KMS-11 (cell line): ENCODE data around the gene C9orf78.

Source experiments
- H2AFZ ChIP-seq: fragments of 200-600 bp; sonication (generic); 2 replicates; pipeline ENCODE4 v1.6.1; 2016; ENCODE audit warnings: antibody characterized with exemption, mixed run types, low read depth
- H3K27ac ChIP-seq: fragments of 200-600 bp; sonication (generic); 2 replicates; pipeline ENCODE4 v1.6.1; 2016; ENCODE audit warnings: mild to moderate bottlenecking, mixed run types
- H3K27me3 ChIP-seq: fragments of 200-600 bp; sonication (generic); 2 replicates; pipeline ENCODE4 v1.6.1; 2017; ENCODE audit warnings: mild to moderate bottlenecking, low read depth, mixed run types, moderate library complexity; ENCODE audit not compliant: insufficient read depth
- H3K36me3 ChIP-seq: fragments of 200-600 bp; sonication (generic); 2 replicates; pipeline ENCODE4 v1.6.1; 2017; ENCODE audit warnings: mild to moderate bottlenecking, mixed run types; ENCODE audit not compliant: insufficient read depth
- H3K4me1 ChIP-seq: fragments of 200-600 bp; sonication (generic); 2 replicates; pipeline ENCODE4 v1.6.1; 2016; ENCODE audit warnings: mild to moderate bottlenecking, low read depth, mixed run types; ENCODE audit not compliant: poor library complexity, severe bottlenecking
- H3K4me2 ChIP-seq: fragments of 200-600 bp; sonication (generic); 2 replicates; pipeline ENCODE4 v1.7.0; 2016; ENCODE audit warnings: mild to moderate bottlenecking, mixed run types
- H3K4me3 ChIP-seq: fragments of 200-600 bp; sonication (generic); IDR thresholded peaks from 2 replicates; pipeline ENCODE4 v1.6.1; 2017; ENCODE audit warnings: low read depth, low read length, mixed read lengths; ENCODE audit not compliant: insufficient read depth
- H3K79me2 ChIP-seq: fragments of 200-600 bp; sonication (generic); 2 replicates; pipeline ENCODE4 v1.6.1; 2016; ENCODE audit warnings: low read depth, mixed run types; ENCODE audit not compliant: insufficient read depth
- H3K9ac ChIP-seq: fragments of 200-600 bp; sonication (generic); 2 replicates; pipeline ENCODE4 v1.6.1; 2016; ENCODE audit warnings: mild to moderate bottlenecking, mixed run types
- H4K20me1 ChIP-seq: fragments of 200-600 bp; sonication (generic); 2 replicates; pipeline ENCODE4 v1.6.1; 2016; ENCODE audit warnings: mild to moderate bottlenecking, mixed run types; ENCODE audit not compliant: insufficient read depth
- CTCF ChIP-seq: fragments of 200-600 bp; sonication (generic); conservative IDR thresholded peaks from 2 replicates; pipeline ENCODE4 v1.6.1; 2017; ENCODE audit warnings: low read depth, mild to moderate bottlenecking, antibody characterized with exemption, low read length, moderate library complexity, mixed read lengths

Gene C9orf78

GRCh38 chr9:129876815-129877214, 41.7 kb upstream of the C9orf78 start:
- no peaks in the 10 kb centered on the region for H3K36me3 ChIP-seq
- TF ChIP-seq CTCF: no peak
- H3K4me2 ChIP-seq: no peak overlapping the region
- H3K79me2 ChIP-seq: no peaks in the 10 kb centered on the region
- H2AFZ ChIP-seq: no peak overlapping the region
- no peaks in the 10 kb centered on the region for H3K27me3 ChIP-seq
- H4K20me1 ChIP-seq: no peaks in the 10 kb centered on the region
- no peak overlapping the region for H3K9ac ChIP-seq
- H3K4me1 ChIP-seq: no peaks in the 10 kb centered on the region
- no peak overlapping the region for H3K4me3 ChIP-seq
- no peak overlapping the region for H3K27ac ChIP-seq

- no peak overlapping the region for H3K4me3 ChIP-seq
- H3K36me3 ChIP-seq: no peaks in the 10 kb centered on the region
- no peaks in the 10 kb centered on the region for H3K27me3 ChIP-seq
- no peak overlapping the region for H3K27ac ChIP-seq
- no peak for TF ChIP-seq CTCF
- no peak overlapping the region for H2AFZ ChIP-seq
- no peak overlapping the region for H3K4me2 ChIP-seq
- no peaks in the 10 kb centered on the region for H3K79me2 ChIP-seq
- no peaks in the 10 kb centered on the region for H4K20me1 ChIP-seq
- no peaks in the 10 kb centered on the region for H3K4me1 ChIP-seq
- H3K9ac ChIP-seq: no peak overlapping the region
Measured at GRCh38 chr9:129875687-129876395, 40.8 kb upstream of the C9orf78 start.

DNA sequence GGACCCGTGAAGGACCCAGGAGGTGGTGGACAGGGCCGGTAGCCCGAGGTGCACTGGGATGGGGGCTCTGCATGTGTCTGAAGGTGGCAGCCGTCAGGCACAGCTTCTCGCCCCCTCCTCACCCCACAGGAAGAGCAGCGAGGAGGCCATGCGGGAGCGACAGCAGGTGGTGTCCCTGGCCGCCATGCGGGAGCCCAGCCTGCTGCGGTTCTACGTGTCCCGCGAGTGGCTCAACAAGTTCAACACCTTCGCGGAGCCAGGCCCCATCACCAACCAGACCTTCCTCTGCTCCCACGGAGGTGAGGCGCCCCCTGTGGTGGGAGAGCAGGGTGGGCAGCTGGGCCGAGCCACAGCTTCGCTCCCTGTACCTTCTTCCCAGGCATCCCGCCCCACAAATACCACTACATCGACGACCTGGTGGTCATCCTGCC, 40.1 kb upstream of the C9orf78 start:
- no peak for TF ChIP-seq CTCF
- Histone ChIP-seq H3K4me2 (no peak overlapping the region), H2AFZ (no peak overlapping the region), H3K4me1 (no peaks in the 10 kb centered on the region), H4K20me1 (no peaks in the 10 kb centered on the region), H3K4me3 (no peak overlapping the region), H3K36me3 (no peaks in the 10 kb centered on the region), H3K27ac (no peak overlapping the region), H3K27me3 (no peaks in the 10 kb centered on the region), H3K79me2 (no peaks in the 10 kb centered on the region), H3K9ac (no peak overlapping the region)

DNA sequence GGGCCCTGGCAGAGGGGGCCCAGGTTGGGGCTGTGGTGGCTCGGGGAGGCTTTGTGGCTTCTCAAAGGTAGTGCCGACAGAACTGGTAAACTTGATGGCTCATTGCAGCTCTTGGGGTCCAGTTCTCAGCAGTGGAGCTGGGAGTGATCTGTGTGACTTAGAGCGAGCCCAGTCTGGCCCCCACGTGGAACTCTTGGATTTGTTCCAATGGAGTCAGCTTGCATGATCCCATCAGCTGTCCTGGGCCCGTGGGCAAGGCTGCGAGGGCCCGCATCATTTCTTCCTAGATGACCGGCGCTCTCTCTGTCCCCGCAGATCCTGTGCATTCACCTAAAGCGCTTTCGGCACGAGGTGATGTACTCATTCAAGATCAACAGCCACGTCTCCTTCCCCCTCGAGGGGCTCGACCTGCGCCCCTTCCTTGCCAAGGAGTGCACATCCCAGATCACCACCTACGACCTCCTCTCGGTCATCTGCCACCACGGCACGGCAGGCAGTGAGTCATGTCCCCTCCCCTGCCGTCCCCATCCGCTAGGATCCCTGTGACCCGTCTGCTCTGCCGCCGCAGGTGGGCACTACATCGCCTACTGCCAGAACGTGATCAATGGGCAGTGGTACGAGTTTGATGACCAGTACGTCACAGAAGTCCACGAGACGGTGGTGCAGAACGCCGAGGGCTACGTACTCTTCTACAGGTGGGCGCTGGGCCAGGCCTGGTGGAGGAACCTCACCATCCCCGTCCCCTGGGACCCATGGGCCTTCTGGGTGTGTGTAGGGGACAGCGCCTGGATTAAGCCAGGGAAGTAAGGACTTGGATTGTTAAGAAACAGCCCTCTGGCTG, 39.4 kb upstream of the C9orf78 start:
- H3K27me3 ChIP-seq: no peaks in the 10 kb centered on the region
- no peak for TF ChIP-seq CTCF
- no peaks in the 10 kb centered on the region for H4K20me1 ChIP-seq
- H3K79me2 ChIP-seq: no peaks in the 10 kb centered on the region
- no peak overlapping the region for H3K4me2 ChIP-seq
- no peak overlapping the region for H3K4me3 ChIP-seq
- H3K36me3 ChIP-seq: no peaks in the 10 kb centered on the region
- H2AFZ ChIP-seq: no peak overlapping the region
- no peak overlapping the region for H3K27ac ChIP-seq
- H3K9ac ChIP-seq: no peak overlapping the region
- H3K4me1 ChIP-seq: no peaks in the 10 kb centered on the region
